ENCODE measurements around the gene SPOCK1.

DNA sequence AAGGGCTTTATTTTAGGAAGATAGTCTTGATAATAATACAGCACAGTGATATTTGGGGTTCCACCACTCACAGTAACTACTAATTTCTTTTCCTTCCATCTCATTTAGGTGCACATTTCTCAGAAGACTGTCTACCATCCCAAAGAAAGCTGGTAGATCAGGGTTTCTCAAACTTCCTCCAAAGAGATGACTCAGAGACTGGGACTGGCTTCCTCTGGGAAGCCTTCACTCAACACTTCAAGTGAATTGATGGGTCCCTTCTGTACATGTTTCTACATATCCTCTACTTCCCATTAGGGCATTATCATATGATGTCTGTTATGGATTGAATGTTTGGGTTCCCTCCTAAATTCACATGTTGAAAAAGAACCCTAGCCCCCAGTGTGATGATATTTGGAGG is 138.5 kb downstream of the SPOCK1 start:
- no peak for TF ChIP-seq POLR2AphosphoS5 (IDR thresholded peaks at IDR 0.05; ENCODE audit: low read depth)
- TF ChIP-seq, protein P1, sequence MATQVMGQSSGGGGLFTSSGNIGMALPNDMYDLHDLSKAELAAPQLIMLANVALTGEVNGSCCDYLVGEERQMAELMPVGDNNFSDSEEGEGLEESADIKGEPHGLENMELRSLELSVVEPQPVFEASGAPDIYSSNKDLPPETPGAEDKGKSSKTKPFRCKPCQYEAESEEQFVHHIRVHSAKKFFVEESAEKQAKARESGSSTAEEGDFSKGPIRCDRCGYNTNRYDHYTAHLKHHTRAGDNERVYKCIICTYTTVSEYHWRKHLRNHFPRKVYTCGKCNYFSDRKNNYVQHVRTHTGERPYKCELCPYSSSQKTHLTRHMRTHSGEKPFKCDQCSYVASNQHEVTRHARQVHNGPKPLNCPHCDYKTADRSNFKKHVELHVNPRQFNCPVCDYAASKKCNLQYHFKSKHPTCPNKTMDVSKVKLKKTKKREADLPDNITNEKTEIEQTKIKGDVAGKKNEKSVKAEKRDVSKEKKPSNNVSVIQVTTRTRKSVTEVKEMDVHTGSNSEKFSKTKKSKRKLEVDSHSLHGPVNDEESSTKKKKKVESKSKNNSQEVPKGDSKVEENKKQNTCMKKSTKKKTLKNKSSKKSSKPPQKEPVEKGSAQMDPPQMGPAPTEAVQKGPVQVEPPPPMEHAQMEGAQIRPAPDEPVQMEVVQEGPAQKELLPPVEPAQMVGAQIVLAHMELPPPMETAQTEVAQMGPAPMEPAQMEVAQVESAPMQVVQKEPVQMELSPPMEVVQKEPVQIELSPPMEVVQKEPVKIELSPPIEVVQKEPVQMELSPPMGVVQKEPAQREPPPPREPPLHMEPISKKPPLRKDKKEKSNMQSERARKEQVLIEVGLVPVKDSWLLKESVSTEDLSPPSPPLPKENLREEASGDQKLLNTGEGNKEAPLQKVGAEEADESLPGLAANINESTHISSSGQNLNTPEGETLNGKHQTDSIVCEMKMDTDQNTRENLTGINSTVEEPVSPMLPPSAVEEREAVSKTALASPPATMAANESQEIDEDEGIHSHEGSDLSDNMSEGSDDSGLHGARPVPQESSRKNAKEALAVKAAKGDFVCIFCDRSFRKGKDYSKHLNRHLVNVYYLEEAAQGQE (IDR thresholded peaks at IDR 0.05; ENCODE audit: unreplicated experiment): no peak

All from GM23338 (cell line).